Measurements from ENCODE around the gene ZBTB18.

GRCh38 chr1:244013100-244013499 is 38.0 kb upstream of the ZBTB18 start:
- no peak for TF ChIP-seq CTCF (conservative IDR thresholded peaks at IDR 0.05 in 1 of 2, IDR thresholded peaks at IDR 0.05 in 1 of 2; ENCODE audit: low read depth in 1 of 2, low read length in 2 of 2)
- TF ChIP-seq EZH2 (IDR thresholded peaks at IDR 0.05; ENCODE audit: low read length, missing control alignments), result no peak
